HL-60 (cell line): ENCODE measurements around the gene PRM1.

Experiments
- DNase-seq, 2 experiments: peaks; one replicate each; pipeline ENCODE4 v3.0.0-alpha.2; 2010 to 2020; ENCODE audit warnings: low read depth in 1 of 2, low spot score in 1 of 2
- H3K27ac ChIP-seq: fragments of 250-450 bp; sonication (Bioruptor Pico); replicated peaks from 2 replicates; pipeline ENCODE4 v1.5.1; 2020; ENCODE audit warnings: mild to moderate bottlenecking, moderate library complexity
- H3K27me3 ChIP-seq: fragments of 250-450 bp; sonication (Bioruptor Pico); 2 replicates; pipeline ENCODE4 v1.5.1; 2021; ENCODE audit warnings: mild to moderate bottlenecking, moderate library complexity; ENCODE audit not compliant: insufficient read depth, poor library complexity, severe bottlenecking
- H3K4me3 ChIP-seq: replicated peaks from 2 replicates; pipeline ENCODE4 v1.5.1; 2011; ENCODE audit warnings: mild to moderate bottlenecking, control low read depth, low read length; ENCODE audit not compliant: insufficient read depth
- GABPA ChIP-seq: IDR thresholded peaks from 2 replicates; pipeline ENCODE4 v1.6.1; 2012; ENCODE audit warnings: low read depth
- POLR2AphosphoS5 ChIP-seq: IDR thresholded peaks from 2 replicates; pipeline ENCODE4 v1.6.1; 2012; ENCODE audit warnings: low read depth
- SPI1 ChIP-seq: IDR thresholded peaks from 2 replicates; pipeline ENCODE4 v1.6.1; 2012; ENCODE audit warnings: low read depth, mild to moderate bottlenecking, borderline replicate concordance
- TF ChIP-seq, protein P1 (sequence below): IDR thresholded peaks from one replicate; pipeline ENCODE4 v1.5.1; 2011; ENCODE audit warnings: low read length, control low read depth, inconsistent platforms; ENCODE audit not compliant: insufficient read depth
- TF ChIP-seq, protein P2 (sequence below): IDR thresholded peaks from 2 replicates; pipeline ENCODE4 v1.6.1; 2012; ENCODE audit warnings: low read depth; ENCODE audit not compliant: insufficient replicate concordance

The PRM1 gene

DNA sequence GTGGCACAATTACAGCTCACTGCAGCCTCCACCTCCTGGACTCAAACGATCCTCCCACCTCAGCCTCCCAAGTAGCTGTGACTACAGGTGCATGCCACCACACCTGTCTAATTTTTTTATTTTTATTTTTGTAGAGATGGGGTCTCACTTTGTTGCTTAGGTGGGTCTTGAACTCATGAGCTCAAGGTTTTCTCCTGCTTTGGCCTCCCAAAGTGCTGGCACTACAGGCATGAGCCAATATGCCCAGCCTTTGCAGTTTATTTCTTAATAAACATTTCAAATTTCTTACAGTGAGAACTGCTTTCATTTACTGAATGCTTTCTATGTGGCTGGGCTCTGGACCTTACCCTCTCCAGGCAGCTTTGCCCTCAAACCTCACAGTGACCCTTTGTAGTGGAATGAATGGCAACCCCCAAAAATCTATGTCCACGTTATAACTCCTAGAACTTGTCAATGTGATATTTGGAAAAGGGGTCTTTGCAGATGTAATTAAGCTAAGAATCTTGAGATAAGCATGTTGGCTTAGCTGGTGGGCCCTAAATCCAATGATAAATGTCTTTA is 10.4 kb downstream of the PRM1 start:
- Histone ChIP-seq H3K27ac (no peak overlapping the region), H3K27me3 (no peaks in the 10 kb centered on the region), H3K4me3 (no peak overlapping the region)
- TF ChIP-seq, protein P1, sequence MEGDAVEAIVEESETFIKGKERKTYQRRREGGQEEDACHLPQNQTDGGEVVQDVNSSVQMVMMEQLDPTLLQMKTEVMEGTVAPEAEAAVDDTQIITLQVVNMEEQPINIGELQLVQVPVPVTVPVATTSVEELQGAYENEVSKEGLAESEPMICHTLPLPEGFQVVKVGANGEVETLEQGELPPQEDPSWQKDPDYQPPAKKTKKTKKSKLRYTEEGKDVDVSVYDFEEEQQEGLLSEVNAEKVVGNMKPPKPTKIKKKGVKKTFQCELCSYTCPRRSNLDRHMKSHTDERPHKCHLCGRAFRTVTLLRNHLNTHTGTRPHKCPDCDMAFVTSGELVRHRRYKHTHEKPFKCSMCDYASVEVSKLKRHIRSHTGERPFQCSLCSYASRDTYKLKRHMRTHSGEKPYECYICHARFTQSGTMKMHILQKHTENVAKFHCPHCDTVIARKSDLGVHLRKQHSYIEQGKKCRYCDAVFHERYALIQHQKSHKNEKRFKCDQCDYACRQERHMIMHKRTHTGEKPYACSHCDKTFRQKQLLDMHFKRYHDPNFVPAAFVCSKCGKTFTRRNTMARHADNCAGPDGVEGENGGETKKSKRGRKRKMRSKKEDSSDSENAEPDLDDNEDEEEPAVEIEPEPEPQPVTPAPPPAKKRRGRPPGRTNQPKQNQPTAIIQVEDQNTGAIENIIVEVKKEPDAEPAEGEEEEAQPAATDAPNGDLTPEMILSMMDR: no peak
- TF ChIP-seq SPI1 (no peak), GABPA (no peak), POLR2AphosphoS5 (no peak)
- TF ChIP-seq, protein P2, sequence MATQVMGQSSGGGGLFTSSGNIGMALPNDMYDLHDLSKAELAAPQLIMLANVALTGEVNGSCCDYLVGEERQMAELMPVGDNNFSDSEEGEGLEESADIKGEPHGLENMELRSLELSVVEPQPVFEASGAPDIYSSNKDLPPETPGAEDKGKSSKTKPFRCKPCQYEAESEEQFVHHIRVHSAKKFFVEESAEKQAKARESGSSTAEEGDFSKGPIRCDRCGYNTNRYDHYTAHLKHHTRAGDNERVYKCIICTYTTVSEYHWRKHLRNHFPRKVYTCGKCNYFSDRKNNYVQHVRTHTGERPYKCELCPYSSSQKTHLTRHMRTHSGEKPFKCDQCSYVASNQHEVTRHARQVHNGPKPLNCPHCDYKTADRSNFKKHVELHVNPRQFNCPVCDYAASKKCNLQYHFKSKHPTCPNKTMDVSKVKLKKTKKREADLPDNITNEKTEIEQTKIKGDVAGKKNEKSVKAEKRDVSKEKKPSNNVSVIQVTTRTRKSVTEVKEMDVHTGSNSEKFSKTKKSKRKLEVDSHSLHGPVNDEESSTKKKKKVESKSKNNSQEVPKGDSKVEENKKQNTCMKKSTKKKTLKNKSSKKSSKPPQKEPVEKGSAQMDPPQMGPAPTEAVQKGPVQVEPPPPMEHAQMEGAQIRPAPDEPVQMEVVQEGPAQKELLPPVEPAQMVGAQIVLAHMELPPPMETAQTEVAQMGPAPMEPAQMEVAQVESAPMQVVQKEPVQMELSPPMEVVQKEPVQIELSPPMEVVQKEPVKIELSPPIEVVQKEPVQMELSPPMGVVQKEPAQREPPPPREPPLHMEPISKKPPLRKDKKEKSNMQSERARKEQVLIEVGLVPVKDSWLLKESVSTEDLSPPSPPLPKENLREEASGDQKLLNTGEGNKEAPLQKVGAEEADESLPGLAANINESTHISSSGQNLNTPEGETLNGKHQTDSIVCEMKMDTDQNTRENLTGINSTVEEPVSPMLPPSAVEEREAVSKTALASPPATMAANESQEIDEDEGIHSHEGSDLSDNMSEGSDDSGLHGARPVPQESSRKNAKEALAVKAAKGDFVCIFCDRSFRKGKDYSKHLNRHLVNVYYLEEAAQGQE: no peak
- no peak for DNase-seq

DNA sequence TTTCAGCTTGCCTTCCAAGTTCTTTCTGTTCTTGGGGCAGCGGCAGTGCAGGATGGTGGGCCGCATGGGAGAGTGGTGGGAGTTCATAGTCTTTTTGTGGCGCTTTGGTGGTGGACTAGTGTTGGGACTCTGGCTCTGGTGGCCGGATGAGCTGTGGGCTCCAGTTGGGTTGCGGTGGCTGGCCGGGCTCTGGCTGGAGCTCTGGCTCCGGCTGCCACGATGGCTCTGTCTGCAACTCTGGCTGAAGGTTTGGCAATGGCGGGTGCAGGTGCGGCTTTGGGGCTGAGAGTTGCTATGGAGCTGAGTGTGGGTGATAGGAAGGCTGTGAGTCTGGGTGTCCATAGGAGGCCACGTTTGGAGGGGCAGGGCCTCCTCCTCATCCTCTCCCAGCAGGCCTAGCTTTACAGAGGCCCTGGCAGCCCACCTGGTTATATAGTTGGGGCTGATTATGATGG is 12.2 kb downstream of the PRM1 start, which contains the start of gene TNP2:
Gene TNP2 (minus strand): TSS at position 405 of the 455 bp plus-strand sequence. CDS start 63 bp downstream, at position 342.
- H3K27me3 ChIP-seq: no peaks in the 10 kb centered on the region
- H3K4me3 ChIP-seq: no peak within 1 kb of the TSS
- TF ChIP-seq, protein P2: no peak
- no peak for TF ChIP-seq POLR2AphosphoS5
- TF ChIP-seq SPI1: no peak
- TF ChIP-seq, protein P1: no peak
- no peak for TF ChIP-seq GABPA
- no peak within 1 kb of the TSS for H3K27ac ChIP-seq
- no peak for DNase-seq

DNA sequence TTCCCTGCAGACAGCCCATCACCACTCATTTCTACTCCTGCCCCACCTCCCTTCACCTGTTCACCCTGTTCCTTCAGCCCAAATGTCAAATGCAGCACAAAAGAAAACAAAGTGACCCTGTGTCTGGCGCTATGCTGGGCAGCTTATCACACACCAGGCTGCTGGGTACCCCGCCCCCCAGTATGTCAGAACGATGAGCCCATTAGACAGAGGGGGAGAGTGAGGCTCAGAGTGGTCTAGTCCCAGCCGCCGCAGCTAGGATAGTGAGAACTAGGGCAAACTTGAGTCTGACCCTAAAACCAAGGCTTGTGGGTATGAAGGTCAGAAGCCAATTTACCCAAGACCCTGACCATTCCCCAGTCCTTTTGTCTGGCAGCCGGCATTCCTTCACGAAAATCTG is 16.0 kb downstream of the PRM1 start:
- H3K27me3 ChIP-seq: no peaks in the 10 kb centered on the region
- no peak for DNase-seq
- TF ChIP-seq, protein P2: no peak
- TF ChIP-seq GABPA: no peak
- no peak for TF ChIP-seq POLR2AphosphoS5
- no peak for TF ChIP-seq SPI1
- TF ChIP-seq, protein P1: no peak
- no peak overlapping the region for H3K27ac ChIP-seq
- H3K4me3 ChIP-seq: no peak overlapping the region
